ENCODE results near the gene LAMA5.

Gene LAMA5

DNA sequence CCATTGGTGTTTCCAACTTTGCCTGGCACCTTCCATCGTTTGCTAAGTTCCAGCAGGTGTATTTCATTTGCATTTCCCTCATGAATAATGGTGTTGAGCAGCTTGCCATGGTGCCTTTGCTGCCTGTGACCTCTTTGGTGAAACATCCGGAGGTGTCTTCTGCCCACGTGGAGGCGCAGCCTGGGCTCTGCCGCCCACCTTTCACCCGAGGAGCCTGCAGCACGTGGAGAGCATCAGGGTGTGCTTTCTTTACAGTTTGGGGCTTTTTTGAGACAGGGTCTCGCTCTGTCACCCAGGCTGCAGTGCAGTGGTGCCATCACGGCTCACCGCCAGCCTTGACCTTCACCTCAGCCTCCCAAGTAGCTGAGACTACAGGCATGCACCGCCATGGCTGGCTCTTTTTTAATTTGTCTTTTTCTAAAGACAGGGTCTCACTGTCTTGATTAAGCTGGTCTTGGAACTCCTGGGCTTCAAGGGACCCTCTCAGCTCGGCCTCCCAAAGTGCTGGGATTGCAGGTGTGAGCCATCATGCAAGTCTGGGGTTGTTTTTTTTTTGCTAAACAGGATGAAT, 67.4 kb downstream of the LAMA5 start:
- no peak for DNase-seq

DNA sequence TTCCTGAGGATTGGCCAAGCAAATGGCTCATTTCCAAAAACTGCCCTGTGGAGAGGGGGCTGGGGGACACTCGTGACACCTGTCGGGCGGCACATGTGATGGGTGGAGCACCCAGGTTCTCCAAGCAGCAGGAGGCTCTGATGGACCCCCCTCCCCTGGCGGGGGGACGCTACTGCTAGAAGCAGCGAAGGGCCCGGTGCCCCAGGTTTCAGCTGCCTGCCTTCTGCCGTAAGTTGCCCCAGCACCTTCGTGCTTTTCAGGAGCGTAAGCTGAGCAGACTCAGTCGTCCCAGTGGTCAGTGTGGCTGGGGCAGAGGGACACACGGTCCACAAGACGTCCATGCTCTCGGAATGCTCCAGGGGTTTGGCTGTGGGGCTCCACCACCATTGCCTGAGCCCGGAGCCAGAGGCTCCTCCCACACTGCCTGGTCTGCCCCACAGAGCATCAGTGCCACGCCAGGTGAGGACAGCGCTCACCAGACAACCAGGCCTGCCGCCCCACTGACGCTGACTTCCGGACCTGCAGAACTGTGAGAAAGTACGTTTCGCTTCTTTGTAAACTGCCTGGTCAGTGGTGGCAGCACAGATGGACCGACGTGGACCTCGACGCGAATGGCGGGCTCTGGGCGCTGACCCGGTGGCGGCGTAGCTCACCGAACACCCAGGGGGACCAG, 68.4 kb downstream of the LAMA5 start:
- DNase-seq: no peak

DNA sequence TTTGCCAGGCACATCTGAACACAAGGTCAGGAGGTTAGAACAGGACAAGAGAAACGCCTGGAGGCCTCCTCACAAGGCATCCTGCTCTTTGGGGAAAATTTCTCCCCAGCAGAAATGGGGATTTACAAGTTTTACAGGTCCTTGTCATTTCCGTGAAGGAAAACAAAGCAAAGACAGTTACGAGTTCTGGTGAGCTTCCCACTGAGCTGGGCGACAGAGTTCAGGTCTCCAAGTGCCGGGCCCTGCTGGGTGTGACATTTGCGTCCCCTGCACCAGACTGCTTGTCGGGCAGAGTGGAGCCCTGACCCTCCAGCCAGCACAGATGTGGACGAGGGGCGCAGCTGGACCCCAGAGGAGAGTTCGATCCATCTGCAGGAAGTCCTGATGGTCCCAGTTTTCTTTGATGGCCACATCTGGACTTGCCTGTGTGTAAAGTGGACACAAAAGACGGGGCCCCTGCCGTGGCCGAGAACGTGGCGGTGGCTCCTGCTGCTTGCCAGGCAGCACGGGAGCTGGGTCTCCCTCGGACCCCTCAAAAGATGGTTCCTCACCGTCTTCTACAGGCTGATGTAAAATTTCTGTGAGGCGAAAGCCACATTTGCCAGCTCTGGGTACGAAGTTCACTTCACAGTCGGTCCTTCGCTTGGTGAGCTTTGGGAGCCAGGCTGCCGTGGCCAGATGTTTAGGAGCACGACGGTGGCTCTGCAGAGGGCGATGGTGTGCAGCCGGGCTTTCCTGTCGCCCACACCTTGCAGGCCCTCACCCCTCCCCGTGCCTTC, 69.5 kb downstream of the LAMA5 start:
- DNase-seq: no peak

DNA sequence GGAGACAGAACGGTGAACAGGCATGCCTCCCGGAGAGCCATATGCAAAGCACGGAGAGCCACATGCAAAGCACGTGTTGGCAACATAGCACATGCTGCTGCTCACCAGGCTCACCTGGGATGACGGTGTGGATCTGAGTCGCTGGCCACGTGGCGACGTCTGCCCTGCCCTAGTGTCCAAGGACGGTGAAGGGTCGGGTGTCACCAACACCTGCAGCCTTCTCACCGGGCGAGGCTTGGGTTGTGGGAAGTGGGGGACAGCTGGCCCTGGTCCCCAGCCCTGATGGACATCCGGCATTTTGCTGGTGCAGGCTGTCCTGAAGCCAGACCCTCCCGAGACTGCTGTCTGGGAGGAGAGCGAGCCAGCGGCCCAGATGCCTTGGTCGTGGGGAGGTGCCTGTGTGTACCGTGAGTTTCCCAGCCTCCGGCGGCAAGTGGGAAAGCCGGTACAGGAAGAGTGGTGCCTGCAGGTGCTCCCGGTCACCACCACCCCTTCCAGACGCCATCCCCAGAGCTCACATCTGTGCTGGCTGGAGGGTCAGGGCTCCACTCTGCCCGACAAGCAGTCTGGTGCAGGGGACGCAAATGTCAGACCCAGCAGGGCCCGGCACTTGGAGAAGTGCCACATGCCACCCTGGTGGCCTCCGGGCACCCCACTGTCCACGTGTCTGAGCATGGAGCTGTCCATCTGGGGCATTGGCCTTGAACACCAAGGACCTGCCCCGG, 70.2 kb downstream of the LAMA5 start:
- DNase-seq: no peak

DNA sequence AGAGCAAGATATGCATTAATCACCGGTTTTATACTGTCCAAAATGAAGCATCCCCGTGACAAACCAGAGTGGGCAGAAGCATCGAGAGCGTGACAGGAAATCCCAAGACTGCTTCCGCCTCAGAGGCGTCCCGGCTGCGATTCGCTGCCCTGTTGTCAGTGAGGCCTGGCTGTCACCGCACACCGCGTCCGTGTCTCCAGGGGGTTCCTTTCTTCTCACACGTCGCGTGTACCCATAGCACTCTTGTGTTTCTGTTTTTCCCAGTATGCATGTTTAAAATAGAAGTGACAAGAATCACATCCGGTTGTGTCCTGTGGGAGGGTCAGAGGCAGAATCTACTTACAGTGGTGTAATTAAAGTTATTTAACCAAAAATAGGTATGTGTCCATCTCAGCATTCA, 72.6 kb downstream of the LAMA5 start:
- DNase-seq: no peak

DNA sequence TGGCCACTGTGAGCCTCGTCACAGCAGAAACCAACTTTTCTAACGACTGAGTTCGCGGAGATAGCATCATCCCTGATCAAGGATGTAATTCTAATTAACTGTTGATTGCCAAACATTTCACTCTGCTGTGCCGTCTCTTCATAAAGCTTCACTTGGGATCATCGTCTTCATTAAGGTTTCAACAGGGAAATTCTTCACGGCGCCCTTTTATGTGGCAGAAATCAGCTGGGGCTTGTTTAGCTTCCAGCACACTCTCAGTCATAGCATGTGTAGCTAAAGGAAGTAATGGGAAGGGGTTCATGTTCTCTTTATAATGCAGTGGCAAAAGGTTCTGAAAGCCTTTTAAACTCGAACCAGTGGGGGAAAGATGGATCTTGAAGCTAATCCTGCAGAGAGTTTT, 73.2 kb downstream of the LAMA5 start:
- no peak for DNase-seq

DNA sequence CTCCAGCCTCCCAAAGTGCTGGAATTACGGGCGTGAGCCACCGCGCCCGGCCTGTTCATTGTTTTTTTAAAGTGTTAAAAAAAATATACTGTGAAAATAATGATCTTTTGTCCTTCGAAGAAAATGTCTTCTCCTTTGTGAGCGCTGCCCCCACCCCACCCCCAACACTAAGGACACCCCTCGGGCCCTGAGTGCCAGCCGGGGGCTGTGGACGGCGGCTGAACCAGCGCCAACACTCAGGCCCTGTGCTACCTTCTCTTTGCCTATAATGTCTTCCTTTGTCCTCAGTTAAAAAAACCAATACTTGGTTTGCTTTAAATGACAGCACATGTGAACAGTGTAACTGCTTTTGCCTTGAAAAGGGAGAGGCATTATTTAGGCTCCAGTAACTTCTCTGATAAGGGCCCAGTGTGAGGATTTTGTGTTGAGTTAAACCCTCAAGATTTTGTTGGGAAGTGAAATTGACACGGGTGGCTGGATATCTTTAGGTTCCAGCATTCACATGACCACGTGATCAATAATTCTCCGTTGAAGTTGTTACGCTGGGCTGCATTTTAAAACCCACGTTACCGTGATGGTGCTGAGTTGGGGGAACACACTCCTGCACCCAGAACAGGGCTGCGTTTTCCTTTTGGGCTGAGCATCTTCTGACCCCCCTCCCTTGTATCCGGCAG, 73.9 kb downstream of the LAMA5 start:
- DNase-seq: no peak

DNA sequence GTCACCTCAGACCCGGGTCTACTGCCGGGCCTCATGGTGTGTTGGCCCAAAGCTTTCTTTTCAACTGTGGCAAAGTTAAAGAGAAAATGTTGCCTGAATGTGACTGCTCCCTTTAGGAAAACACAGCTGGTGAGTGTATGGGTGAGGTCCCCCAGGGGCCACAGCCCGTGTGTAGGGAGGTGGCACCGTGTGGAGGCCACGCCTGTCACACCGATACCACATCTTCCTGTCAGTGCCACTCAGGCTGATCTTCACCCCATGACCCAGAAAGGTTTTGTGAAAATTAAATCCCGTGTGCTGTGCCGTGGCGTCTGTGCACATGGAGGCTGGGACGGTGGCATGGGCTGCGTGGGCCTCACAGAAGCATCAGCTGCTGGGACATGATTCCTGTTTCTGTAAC, 75.0 kb downstream of the LAMA5 start:
- peak in 1 of 2 donors; percentile 44 for DNase-seq

DNA sequence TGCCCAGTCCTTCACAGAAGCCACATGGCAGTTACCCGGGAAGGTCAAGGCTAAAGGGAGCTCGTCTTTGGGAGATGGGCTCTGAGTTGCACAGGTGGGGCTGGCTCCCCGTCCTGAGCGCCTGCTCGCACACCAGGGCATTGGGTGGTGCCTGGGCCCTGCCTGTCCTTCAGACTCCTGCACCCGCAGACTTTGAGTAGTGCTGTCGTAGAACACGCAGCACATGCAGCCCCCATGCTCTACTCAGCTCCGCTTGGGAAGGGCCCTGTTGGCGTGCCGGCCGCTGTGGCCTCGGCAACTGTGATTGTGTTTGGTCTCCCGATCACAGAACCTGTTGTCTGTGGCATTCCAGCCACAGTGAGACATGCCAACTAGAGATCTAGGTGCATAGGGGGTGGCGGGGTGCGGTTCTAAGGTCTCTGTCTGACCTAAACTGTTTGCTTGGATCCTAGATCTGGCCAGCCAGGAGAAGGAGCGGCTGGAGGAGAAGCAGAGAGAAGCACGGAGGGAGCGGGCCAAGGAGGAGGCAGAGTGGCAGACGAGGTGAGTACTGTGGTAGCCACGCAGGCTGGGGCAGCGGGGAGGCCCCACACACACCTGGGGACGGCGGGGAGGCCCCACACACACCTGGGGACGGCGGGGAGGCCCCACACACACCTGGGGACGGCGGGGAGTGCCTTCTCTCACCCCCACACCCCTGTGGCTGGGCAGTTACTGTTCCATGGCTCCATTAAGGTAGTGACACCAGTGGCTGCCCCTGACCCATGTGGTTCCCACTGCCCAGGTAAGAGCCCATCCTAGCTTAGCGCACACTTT, 75.7 kb downstream of the LAMA5 start:
- no peak for DNase-seq

DNA sequence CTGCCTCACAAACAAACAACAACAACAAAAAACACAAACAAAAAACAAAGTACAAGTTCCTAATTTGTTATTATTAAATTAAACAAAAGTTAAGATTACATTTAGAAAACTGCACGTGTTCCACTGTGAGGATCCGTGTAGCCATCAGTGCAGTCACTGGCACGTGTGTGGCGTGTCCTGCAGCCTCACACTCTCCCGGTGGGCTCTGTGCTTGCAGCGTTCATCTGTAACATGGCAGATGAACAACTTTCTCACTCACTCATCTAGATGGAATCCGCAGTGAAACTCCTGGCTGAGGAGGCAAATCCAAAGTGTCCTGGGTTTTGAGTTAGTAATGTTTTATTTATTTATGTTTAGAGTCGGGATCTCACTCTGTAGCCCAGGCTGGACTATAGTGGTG, 77.2 kb downstream of the LAMA5 start:
- DNase-seq: no peak

DNA sequence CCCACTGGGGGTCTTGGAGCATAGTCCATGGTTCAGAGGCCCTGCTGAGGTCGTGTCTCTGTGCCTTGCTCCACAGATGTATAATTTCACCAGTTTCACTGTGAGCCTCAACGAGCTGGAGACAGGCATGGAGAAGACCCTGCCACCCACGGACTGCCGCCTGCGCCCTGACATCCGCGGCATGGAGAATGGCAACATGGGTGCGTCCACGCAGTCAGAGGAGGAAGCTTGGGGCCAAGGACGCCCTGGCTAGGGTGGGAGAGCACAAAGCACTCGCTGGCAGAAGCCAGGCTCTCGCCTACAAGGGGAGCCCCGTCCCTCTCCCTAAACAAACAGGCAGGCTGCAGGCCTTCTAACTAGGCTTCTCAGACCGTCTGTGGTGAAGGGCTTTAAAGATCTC, 78.0 kb downstream of the LAMA5 start:
- no peak for DNase-seq

DNA sequence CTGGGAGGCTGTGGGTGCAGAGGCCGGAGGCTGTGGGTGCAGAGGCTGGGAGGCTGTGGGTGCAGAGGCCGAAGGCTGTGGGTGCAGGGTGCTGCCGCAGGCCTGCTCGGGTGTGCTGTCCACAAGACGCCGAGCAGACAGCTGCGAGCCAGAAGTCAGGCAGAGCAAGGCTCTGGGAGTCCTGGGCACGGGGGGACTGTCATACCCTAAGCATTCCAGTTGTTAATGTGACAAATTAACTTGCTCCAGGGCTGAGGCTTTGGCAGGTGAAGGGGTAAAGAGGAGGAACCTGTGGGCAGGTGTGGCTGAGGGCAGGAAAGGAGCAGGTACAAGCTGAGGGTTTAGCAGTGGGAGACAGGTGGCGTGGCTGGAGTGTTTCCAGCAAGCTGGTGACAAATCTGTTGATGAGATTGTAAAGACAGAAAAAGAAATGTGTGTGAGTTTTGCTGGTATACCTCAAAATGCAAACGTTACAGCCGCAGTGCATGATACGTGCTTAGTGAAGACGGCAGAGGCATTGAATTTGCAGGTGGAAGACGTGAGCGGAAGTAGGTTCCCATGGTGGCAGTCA, 78.5 kb downstream of the LAMA5 start:
- DNase-seq: no peak

DNA sequence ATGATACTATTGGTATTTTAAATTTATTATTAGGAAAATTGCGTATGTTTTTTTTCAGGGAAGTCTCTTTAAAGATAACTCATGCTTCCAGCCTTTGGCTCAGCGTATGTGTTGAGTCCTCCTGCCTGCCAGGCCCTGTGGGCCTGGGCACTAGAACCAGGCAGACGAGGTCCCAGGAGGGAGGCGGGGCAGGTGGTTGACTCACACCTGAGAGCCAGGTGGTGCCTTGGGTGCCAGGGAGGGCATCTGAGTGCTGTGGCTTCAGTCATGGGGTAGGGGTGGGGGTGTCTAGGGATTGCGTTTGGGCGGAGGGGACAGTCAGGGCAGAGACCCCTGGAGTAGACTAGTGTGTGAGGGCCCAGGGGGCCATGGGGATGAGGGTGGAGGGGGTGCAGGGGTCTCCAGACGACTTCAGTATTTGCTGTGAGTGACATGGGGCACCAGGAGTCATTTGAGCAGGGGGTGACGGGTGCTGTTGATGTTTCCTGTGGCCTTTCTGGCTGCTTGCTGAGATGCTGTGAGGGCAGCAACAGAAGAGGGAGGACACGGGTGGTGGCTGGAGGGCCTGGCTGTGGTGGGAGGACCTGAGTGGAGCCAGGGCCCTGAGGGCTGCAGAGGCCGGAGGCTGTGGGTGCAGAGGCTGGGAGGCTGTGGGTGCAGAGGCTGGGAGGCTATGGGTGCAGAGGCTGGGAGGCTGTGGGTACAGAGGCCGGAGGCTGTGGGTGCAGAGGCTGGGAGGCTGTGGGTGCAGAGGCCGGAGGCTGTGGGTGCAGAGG, 79.2 kb downstream of the LAMA5 start:
- no peak for DNase-seq

DNA sequence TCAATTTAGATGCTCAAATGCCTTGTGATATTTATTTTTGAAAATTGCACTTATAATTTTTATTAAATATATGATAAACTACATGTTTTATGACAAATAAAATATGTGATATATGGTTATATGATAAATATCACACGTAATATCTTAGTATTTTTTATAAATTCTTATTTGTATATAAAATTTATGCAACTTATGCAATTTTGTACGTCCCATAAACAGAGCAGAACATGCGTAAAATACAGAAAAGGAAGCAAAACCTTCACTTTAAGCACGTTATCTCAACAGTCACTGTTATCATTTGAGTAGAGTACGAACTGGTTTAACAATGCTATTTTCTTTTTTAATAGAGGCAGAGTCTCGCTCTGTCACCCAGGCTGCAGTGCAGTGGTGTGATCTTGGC, 80.0 kb downstream of the LAMA5 start:
- no peak for DNase-seq

DNA sequence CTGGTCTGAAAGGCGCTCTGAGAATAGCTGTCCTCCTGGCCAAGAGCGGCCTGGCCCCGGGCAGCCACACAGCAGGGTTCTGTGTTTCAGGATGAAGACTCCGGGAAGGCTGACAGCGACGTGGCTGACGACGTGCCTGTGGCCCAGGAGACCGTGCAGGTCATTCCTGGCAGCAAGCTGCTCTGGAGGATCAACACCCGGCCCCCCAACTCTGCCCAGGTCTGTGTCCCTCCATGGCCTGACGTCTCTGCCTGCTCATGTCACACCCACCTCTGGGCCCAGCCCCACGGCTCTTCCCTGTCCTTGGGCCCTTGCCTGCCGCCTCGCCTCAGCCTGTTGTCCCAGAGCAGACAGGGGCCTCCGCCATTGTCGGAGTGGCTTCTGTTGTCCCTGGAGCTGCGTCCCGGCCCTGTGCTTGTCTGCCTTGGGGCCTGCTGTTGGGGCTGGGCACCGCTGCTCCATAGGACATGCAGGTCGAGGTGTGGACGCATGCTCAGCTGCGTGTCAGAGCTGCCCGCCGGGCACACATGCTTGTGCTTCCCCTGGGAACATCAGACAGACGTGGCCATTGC, 80.5 kb downstream of the LAMA5 start:
- no peak for DNase-seq

DNA sequence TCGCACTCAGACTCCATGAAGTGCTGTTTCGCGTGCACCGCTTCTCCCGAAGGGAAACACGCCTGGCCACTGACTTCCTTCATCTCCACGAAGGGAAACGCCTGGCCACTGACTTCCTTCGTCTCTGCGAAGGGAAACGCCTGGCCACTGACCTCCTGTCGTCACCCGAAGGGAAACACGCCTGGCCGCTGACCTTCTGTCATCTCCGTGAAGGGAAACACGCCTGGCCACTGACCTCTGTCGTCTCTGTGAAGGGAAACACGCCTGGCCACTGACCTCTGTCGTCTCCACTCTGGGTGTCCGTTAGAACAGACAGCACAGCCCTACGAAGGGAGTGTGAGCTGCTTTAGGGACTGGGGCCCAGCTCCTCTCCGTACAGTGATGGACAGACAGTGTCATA, 81.4 kb downstream of the LAMA5 start:
- DNase-seq: no peak

DNA sequence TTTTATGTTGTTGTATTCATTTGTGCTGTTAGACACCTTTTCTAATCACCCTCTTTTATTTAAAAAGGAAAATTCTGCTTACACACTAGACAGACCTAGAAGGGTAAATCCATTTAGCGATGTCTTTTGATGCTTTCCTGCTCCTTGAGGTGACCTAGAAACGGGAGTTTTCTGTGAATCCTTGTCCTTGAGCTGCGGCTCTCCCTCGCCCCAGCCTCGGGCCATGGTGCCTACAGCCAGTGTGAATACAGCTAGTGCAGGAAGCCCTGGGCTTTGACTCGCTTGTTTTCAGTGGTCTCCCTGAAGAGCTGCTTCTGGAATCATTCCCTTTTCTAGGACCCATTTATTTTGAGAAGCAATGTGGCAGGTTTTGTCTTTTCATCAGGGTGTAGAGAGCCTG, 82.0 kb downstream of the LAMA5 start:
- DNase-seq: no peak

DNA sequence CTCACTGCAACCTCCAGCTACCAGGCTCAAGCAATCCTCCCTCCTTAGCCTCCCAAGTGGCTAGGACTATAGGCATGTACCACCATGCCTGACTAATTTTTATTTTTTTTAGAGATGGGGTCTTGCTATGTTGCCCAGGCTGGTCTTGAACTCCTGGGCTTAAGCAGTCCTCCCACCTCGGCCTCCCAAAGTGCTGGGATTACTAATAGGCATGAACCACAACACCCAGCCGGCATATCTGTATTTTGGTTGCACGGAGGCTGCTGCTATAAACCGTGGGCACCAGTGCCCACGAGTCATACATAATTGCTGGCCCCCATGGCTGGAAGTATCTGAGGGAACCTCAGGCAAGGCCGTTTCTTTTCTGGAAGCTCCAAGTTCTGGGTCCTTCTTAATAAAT, 82.7 kb downstream of the LAMA5 start:
- no peak for DNase-seq

DNA sequence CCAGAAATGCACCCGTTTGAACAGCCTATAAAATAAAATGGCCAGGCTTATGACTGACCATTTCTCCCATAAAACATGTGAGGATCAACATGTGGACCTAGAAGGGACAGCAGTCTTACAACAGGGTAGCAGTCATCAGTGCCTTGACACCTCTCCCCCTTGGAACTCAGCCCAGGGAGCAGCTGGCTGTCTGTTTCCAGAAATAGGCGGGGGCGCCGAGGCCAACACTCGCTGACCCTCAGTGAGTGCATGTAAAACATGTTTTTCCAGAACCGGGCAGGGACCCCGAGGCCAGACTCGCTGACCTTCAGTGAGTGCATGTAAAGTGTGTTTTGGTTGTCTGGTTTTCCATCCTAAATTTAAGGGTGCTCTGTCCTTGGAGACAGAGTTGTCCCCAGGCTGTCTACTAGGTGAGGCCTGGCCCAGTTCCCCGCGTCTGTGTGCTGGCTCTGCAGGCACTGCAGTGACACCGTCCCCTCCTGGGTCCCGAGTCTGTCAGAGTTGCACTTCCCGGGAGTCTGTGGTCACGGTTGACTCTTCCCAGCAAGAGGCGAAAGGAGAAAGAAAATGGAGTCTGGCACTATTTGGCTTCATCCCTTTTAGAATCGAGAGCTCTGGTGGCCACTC, 84.1 kb downstream of the LAMA5 start:
- no peak for DNase-seq

DNA sequence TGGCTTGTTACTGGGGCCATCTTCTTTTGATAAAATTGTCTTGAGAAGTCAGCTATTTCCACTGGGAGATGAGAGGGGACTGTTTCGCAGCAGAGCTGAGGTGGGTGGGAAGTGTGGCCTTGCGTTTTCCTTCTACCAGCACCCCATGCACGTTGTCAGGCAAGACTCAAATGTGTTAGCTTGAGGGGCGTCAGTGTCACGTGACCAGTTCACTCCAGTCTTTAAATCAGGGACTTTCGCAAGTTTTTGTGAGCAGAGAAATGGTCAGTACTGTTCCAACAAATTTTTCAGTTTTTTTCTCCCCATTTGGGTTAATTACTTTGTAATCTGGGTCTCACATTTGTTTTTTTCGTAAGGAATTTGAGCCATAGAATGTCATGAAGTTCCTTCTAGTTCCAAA, 85.0 kb downstream of the LAMA5 start:
- no peak for DNase-seq

Measured in CD4-positive, alpha-beta T cell treated with Interferon alpha-2 for 1 hour (primary cell).